Activated naive CD4-positive, alpha-beta T cell treated with Interleukin-2 at 50 U/mL for 16 hours (primary cell): ENCODE data around the gene UGT3A2.

ENCODE experiments used
- DNase-seq: peaks from one replicate; pipeline ENCODE4 v3.0.0-alpha.2; 2020

UGT3A2 gene

GRCh38 chr5:35999547-35999946 lies 67.1 kb downstream of the UGT3A2 start:
- no peak for DNase-seq

GRCh38 chr5:35996076-35996475 lies 70.6 kb downstream of the UGT3A2 start:
- DNase-seq = no peak

GRCh38 chr5:35990941-35991611 lies 75.6 kb downstream of the UGT3A2 start, which contains the start of gene UGT3A1:
UGT3A1 (minus strand) TSS chr5:35991390; CDS start chr5:35991240, 150 bp downstream.
- DNase-seq = no peak

- DNase-seq = no peak
These were observed 76.2 kb downstream of the UGT3A2 start for GRCh38 chr5:35990520-35990919.

GRCh38 chr5:35988529-35988928 lies 78.2 kb downstream of the UGT3A2 start:
- DNase-seq = no peak

GRCh38 chr5:35987776-35988175 lies 78.9 kb downstream of the UGT3A2 start:
- no peak for DNase-seq
